LNCAP (cell line): Measurements from ENCODE around the gene SH3BP2.

Source experiments
- CTCF ChIP-seq: fragments of 450-650 bp; IDR thresholded peaks from 2 replicates; pipeline ENCODE4 v1.5.1; 2017; ENCODE audit warnings: mild to moderate bottlenecking

SH3BP2 gene

GRCh38 chr4:2865196-2865780, 72.4 kb downstream of the SH3BP2 start:
- TF ChIP-seq CTCF = no peak

- TF ChIP-seq CTCF = no peak
These were observed 73.4 kb downstream of the SH3BP2 start for GRCh38 chr4:2866160-2866861.

- no peak for TF ChIP-seq CTCF
These were observed 74.0 kb downstream of the SH3BP2 start for GRCh38 chr4:2866891-2867290.

- TF ChIP-seq CTCF = no peak
These were observed 75.0 kb downstream of the SH3BP2 start for GRCh38 chr4:2867758-2868491.

GRCh38 chr4:2868877-2869487, 76.1 kb downstream of the SH3BP2 start:
- TF ChIP-seq CTCF = no peak

- TF ChIP-seq CTCF = no peak
These were observed 76.8 kb downstream of the SH3BP2 start for GRCh38 chr4:2869659-2870058.

- no peak for TF ChIP-seq CTCF
These were observed 77.2 kb downstream of the SH3BP2 start for GRCh38 chr4:2870082-2870481.
